OCI-LY1 (cell line): ENCODE data around the gene TTC23L.

Source experiments
- H2AFZ ChIP-seq: fragments of 200-600 bp; sonication (generic), shearing (Covaris generic); 2 replicates; pipeline ENCODE4 v1.6.0; 2014; ENCODE audit warnings: antibody characterized with exemption, mild to moderate bottlenecking, low read length
- H3F3A ChIP-seq: fragments of 200-600 bp; sonication (generic), shearing (Covaris generic); 2 replicates; pipeline ENCODE4 v1.6.0; 2014; ENCODE audit warnings: mild to moderate bottlenecking, antibody characterized with exemption, low read length, moderate library complexity; ENCODE audit not compliant: insufficient read depth
- H3K27ac ChIP-seq: fragments of 200-600 bp; sonication (generic); 2 replicates; pipeline ENCODE4 v1.5.1; 2014; ENCODE audit warnings: low read length, mixed run types, mild to moderate bottlenecking, low read depth; ENCODE audit not compliant: poor library complexity, severe bottlenecking
- H3K27me3 ChIP-seq: fragments of 200-600 bp; sonication (generic); 2 replicates; pipeline ENCODE4 v1.6.0; 2014; ENCODE audit warnings: antibody characterized with exemption, mild to moderate bottlenecking, low read length, moderate library complexity; ENCODE audit not compliant: insufficient read depth
- H3K36me3 ChIP-seq: fragments of 200-600 bp; sonication (generic); 2 replicates; pipeline ENCODE4 v1.6.1; 2014; ENCODE audit warnings: mild to moderate bottlenecking, antibody characterized with exemption, low read length, moderate library complexity, mixed read lengths; ENCODE audit not compliant: insufficient read depth
- H3K4me1 ChIP-seq: fragments of 200-600 bp; sonication (generic); 2 replicates; pipeline ENCODE4 v1.5.1; 2014; ENCODE audit warnings: mild to moderate bottlenecking, low read length, moderate library complexity; ENCODE audit not compliant: insufficient read depth, severe bottlenecking
- H3K4me2 ChIP-seq: fragments of 200-600 bp; sonication (generic), shearing (Covaris generic); 2 replicates; pipeline ENCODE4 v1.6.1; 2014; ENCODE audit warnings: low read length
- H3K4me3 ChIP-seq: fragments of 200-600 bp; sonication (generic); 2 replicates; pipeline ENCODE4 v1.5.1; 2014; ENCODE audit warnings: low read length, low read depth, mild to moderate bottlenecking, mixed read lengths; ENCODE audit not compliant: poor library complexity, severe bottlenecking
- H3K79me2 ChIP-seq: fragments of 200-600 bp; shearing (Covaris generic); 2 replicates; pipeline ENCODE4 v1.6.1; 2016; ENCODE audit warnings: mixed run types, low read length, mixed read lengths; ENCODE audit not compliant: insufficient read depth
- H3K9ac ChIP-seq: fragments of 200-600 bp; sonication (generic), shearing (Covaris generic); 2 replicates; pipeline ENCODE4 v1.6.1; 2014; ENCODE audit warnings: mild to moderate bottlenecking, low read length, mixed read lengths
- H3K9me2 ChIP-seq: fragments of 200-600 bp; sonication (generic), shearing (Covaris generic); 2 replicates; pipeline ENCODE4 v1.6.1; 2014; ENCODE audit warnings: low read depth, mild to moderate bottlenecking, low read length, mixed read lengths
- H3K9me3 ChIP-seq: fragments of 200-600 bp; shearing (Covaris generic); 2 replicates; pipeline ENCODE4 v1.6.1; 2014; ENCODE audit warnings: low read length, mixed read lengths
- H4K20me1 ChIP-seq: fragments of 200-600 bp; sonication (generic), shearing (Covaris generic); 2 replicates; pipeline ENCODE4 v1.6.0; 2016; ENCODE audit warnings: mild to moderate bottlenecking, low read length; ENCODE audit not compliant: insufficient read depth
- CTCF ChIP-seq: fragments of 200-600 bp; sonication (generic), shearing (Covaris generic); IDR thresholded peaks from 2 replicates; pipeline ENCODE4 v1.5.1; 2017; ENCODE audit warnings: mild to moderate bottlenecking, antibody characterized with exemption, low read length, moderate library complexity, mixed read lengths
- EZH2 ChIP-seq: fragments of 200-600 bp; sonication (generic), shearing (Covaris generic); IDR thresholded peaks from 2 replicates; pipeline ENCODE4 v1.8.0; 2017; ENCODE audit warnings: borderline replicate concordance, mixed run types, mild to moderate bottlenecking, antibody characterized with exemption, low read length, moderate library complexity, mixed read lengths

Gene TTC23L

GRCh38 chr5:34843497-34843896, 4.5 kb downstream of the TTC23L start:
- no peak overlapping the region for H2AFZ ChIP-seq
- H3F3A ChIP-seq, result no peaks in the 10 kb centered on the region
- H3K36me3 ChIP-seq, result no peaks in the 10 kb centered on the region
- no peaks in the 10 kb centered on the region for H3K9me2 ChIP-seq
- TF ChIP-seq CTCF (no peak), EZH2 (no peak)
- no peak overlapping the region for H3K4me2 ChIP-seq
- no peaks in the 10 kb centered on the region for H4K20me1 ChIP-seq
- H3K4me1 ChIP-seq, result no peaks in the 10 kb centered on the region
- H3K79me2 ChIP-seq, result no peaks in the 10 kb centered on the region
- no peak overlapping the region for H3K4me3 ChIP-seq
- no peak overlapping the region for H3K9ac ChIP-seq
- H3K27me3 ChIP-seq, result no peaks in the 10 kb centered on the region
- H3K27ac ChIP-seq, result no peak overlapping the region
- no peaks in the 10 kb centered on the region for H3K9me3 ChIP-seq

- Histone ChIP-seq H3K9ac (no peak overlapping the region), H3K4me3 (no peak overlapping the region), H4K20me1 (no peaks in the 10 kb centered on the region), H3K36me3 (no peaks in the 10 kb centered on the region), H3K4me2 (no peak overlapping the region), H3K4me1 (no peaks in the 10 kb centered on the region), H3F3A (no peaks in the 10 kb centered on the region), H2AFZ (no peak overlapping the region), H3K27ac (no peak overlapping the region), H3K27me3 (no peaks in the 10 kb centered on the region), H3K79me2 (no peaks in the 10 kb centered on the region), H3K9me2 (no peaks in the 10 kb centered on the region), H3K9me3 (no peaks in the 10 kb centered on the region)
- TF ChIP-seq CTCF (no peak), EZH2 (no peak)
Observed at GRCh38 chr5:34844106-34844505, 5.1 kb downstream of the TTC23L start.

GRCh38 chr5:34844999-34845398, 6.0 kb downstream of the TTC23L start:
- no peak overlapping the region for H3K4me2 ChIP-seq
- H3K36me3 ChIP-seq, result no peaks in the 10 kb centered on the region
- no peak overlapping the region for H3K9ac ChIP-seq
- TF ChIP-seq EZH2 (no peak), CTCF (no peak)
- no peaks in the 10 kb centered on the region for H3K79me2 ChIP-seq
- no peaks in the 10 kb centered on the region for H3K9me2 ChIP-seq
- H4K20me1 ChIP-seq, result no peaks in the 10 kb centered on the region
- H3K27ac ChIP-seq, result no peak overlapping the region
- no peaks in the 10 kb centered on the region for H3K27me3 ChIP-seq
- no peaks in the 10 kb centered on the region for H3F3A ChIP-seq
- H3K4me3 ChIP-seq, result no peak overlapping the region
- H3K9me3 ChIP-seq, result no peaks in the 10 kb centered on the region
- H3K4me1 ChIP-seq, result no peaks in the 10 kb centered on the region
- no peak overlapping the region for H2AFZ ChIP-seq
